Natural killer cell (primary cell): ENCODE results near the gene SPHK2. TPM values are rescaled to one million over a fixed set of nuclear protein-coding genes. Genes with fewer than 3 reads are reported as not detected.

Experiments
- ATAC-seq, 3 donors: fragments of 150-1000 bp in 2 of 3; fragments of 200-7000 bp in 1 of 3; cut with Tn5 transposase; 1 replicate in 1 of 3; 2 replicates in 2 of 3; pipeline ENCODE4 v1.10.0; 2021; ENCODE audit warnings: mild to moderate bottlenecking in 2 of 3, moderate library complexity in 2 of 3
- DNase-seq, 2 donors: peaks; one replicate each; pipeline versions ENCODE4 v3.0.0 to v3.0.0-alpha.2; 2013 to 2021; ENCODE audit warnings: mixed read lengths in 1 of 2
- H3K27ac ChIP-seq: one replicate; pipeline ENCODE4 v1.5.1; 2013; ENCODE audit warnings: mild to moderate bottlenecking, low read length
- H3K27me3 ChIP-seq: one replicate; pipeline ENCODE4 v1.6.1; 2013; ENCODE audit warnings: low read length; ENCODE audit not compliant: control insufficient read depth, insufficient read depth
- H3K36me3 ChIP-seq: one replicate; pipeline ENCODE4 v1.6.1; 2013; ENCODE audit warnings: low read length; ENCODE audit not compliant: control insufficient read depth, insufficient read depth
- H3K4me1 ChIP-seq: one replicate; pipeline ENCODE4 v1.6.1; 2013; ENCODE audit warnings: low read length; ENCODE audit not compliant: control insufficient read depth, insufficient read depth
- H3K4me3 ChIP-seq: one replicate; pipeline ENCODE4 v1.5.1; 2013; ENCODE audit warnings: low read length
- H3K9me3 ChIP-seq: one replicate; pipeline ENCODE4 v1.6.1; 2013; ENCODE audit warnings: low read length; ENCODE audit not compliant: control insufficient read depth, insufficient read depth
- H3K27ac Mint-ChIP-seq, 2 donors: one replicate each; pipeline ENCODE4 v1.8.0; 2022; ENCODE audit warnings: mild to moderate bottlenecking in 2 of 2, mixed read lengths in 2 of 2, moderate library complexity in 1 of 2
- H3K27me3 Mint-ChIP-seq, 2 donors: one replicate each; pipeline ENCODE4 v1.8.0; 2022; ENCODE audit warnings: low read depth in 2 of 2, mixed read lengths in 2 of 2
- H3K36me3 Mint-ChIP-seq: one replicate; pipeline ENCODE4 v1.8.0; 2022; ENCODE audit warnings: mixed read lengths
- H3K4me1 Mint-ChIP-seq, 2 donors: one replicate each; pipeline ENCODE4 v1.8.0; 2022; ENCODE audit warnings: mixed read lengths in 2 of 2
- H3K4me3 Mint-ChIP-seq: one replicate; pipeline ENCODE4 v1.8.0; 2022; ENCODE audit warnings: mild to moderate bottlenecking, moderate library complexity, mixed read lengths
- H3K9me3 Mint-ChIP-seq, 2 donors: one replicate each; pipeline ENCODE4 v1.8.0; 2022; ENCODE audit warnings: mixed read lengths in 2 of 2
- CTCF ChIP-seq: fragments of 200-600 bp; IDR thresholded peaks from one replicate; pipeline ENCODE4 v1.8.0; 2022; ENCODE audit warnings: antibody characterized with exemption
- WGBS: methylation state at CpG from one replicate; pipeline ENCODE4 v1.1.7; 2013; ENCODE audit warnings: missing lambda C conversion rate; ENCODE audit not compliant: insufficient coverage; 5-methylcytosine and 5-hydroxymethylcytosine counted together
- intact Hi-C: fragments of 100-400 bp; cut with micrococcal nuclease; formaldehyde crosslinking; loops from one replicate; pipeline ENCODE4 v1.14.2; 2022
- total RNA-seq, 4 donors: library from RNA; stranded (reverse); fragments of 120-200 nt in 1 of 4; gene quantifications; one replicate each; pipeline versions ENCODE4 v1.2.3 to v1.2.4, GENCODE V29; 2013 to 2022

SPHK2 gene
- total RNA-seq, 3 donors from 2014 or later (not counting 1 experiment from before 2014, with no cell fraction given), result 18.6 to 28.3 (median 23.2) TPM

- H3K36me3 Mint-ChIP-seq, result no peaks in the 10 kb centered on the region
- Histone ChIP-seq H3K27me3 (no peaks in the 10 kb centered on the region), H3K4me1 (peaks cover 38% of the 10 kb centered on the region), H3K27ac (no peak overlapping the region), H3K36me3 (peaks cover 33% of the 10 kb centered on the region), H3K9me3 (no peaks in the 10 kb centered on the region), H3K4me3 (no peak overlapping the region)
- H3K4me1 Mint-ChIP-seq, result peaks cover 36 to 40% of the 10 kb centered on the region in 2 donors
- DNase-seq, result peak in 1 of 2 donors; percentile 44
- no peak for ATAC-seq
- intact Hi-C loops, result no loop called here
- 89% methylated on average over 16 of the region's 16 CpGs for WGBS
- H3K4me3 Mint-ChIP-seq, result peak overlapping the region; percentile 35
- H3K27me3 Mint-ChIP-seq, result no peaks in the 10 kb centered on the region
- TF ChIP-seq CTCF, result no peak
- H3K27ac Mint-ChIP-seq, result peak overlapping the region in 1 of 2 donors; percentile 99
- H3K9me3 Mint-ChIP-seq, result no peaks in the 10 kb centered on the region
Observed at GRCh38 chr19:48616041-48616436, 3.3 kb upstream of the SPHK2 start.

GRCh38 chr19:48616491-48617056, 2.7 kb upstream of the SPHK2 start:
- ATAC-seq (no peak), DNase-seq (peak in 1 of 2 donors; percentile 30)
- peak overlapping the region; percentile 96 for H3K4me3 Mint-ChIP-seq
- peaks cover 36 to 40% of the 10 kb centered on the region in 2 donors for H3K4me1 Mint-ChIP-seq
- intact Hi-C loops, result no loop called here
- H3K9me3 Mint-ChIP-seq, result no peaks in the 10 kb centered on the region
- no peak for TF ChIP-seq CTCF
- peaks cover 38% of the 10 kb centered on the region for H3K4me1 ChIP-seq
- no peaks in the 10 kb centered on the region for H3K36me3 Mint-ChIP-seq
- peaks cover 33% of the 10 kb centered on the region for H3K36me3 ChIP-seq
- H3K27ac Mint-ChIP-seq, result peak overlapping the region in 1 of 2 donors; percentile 99
- H3K27me3 ChIP-seq, result no peaks in the 10 kb centered on the region
- 84% methylated on average over 9 of the region's 12 CpGs for WGBS
- H3K9me3 ChIP-seq, result no peaks in the 10 kb centered on the region
- H3K27me3 Mint-ChIP-seq, result no peaks in the 10 kb centered on the region
- no peak overlapping the region for H3K4me3 ChIP-seq
- no peak overlapping the region for H3K27ac ChIP-seq

GRCh38 chr19:48617146-48617937, 2.0 kb upstream of the SPHK2 start:
- no peaks in the 10 kb centered on the region for H3K9me3 Mint-ChIP-seq
- peak overlapping the region; percentile 65 for H3K27ac ChIP-seq
- H3K4me1 ChIP-seq, result peaks cover 40% of the 10 kb centered on the region
- H3K27ac Mint-ChIP-seq, result peak overlapping the region; percentile 97 to 99
- no peaks in the 10 kb centered on the region for H3K27me3 Mint-ChIP-seq
- no peaks in the 10 kb centered on the region for H3K9me3 ChIP-seq
- TF ChIP-seq CTCF, result no peak
- peak overlapping the region; percentile 96 for H3K4me3 Mint-ChIP-seq
- no peak overlapping the region for H3K4me3 ChIP-seq
- no peaks in the 10 kb centered on the region for H3K36me3 Mint-ChIP-seq
- H3K36me3 ChIP-seq, result peaks cover 33% of the 10 kb centered on the region
- H3K27me3 ChIP-seq, result no peaks in the 10 kb centered on the region
- peaks cover 36 to 40% of the 10 kb centered on the region in 2 donors for H3K4me1 Mint-ChIP-seq
- 79% methylated on average over 13 of the region's 18 CpGs for WGBS
- no peak for DNase-seq
- no peak for ATAC-seq
- intact Hi-C loops, result no loop called here
